IMR-90 (cell line): ENCODE measurements around the gene SLC25A22. TPM values are rescaled to one million over a fixed set of nuclear protein-coding genes. Genes with fewer than 3 reads are reported as not detected.

Experiments
- ATAC-seq: fragments of 200-7000 bp; cut with Tn5 transposase; 2 replicates; pipeline ENCODE4 v1.9.1; 2020; ENCODE audit warnings: low read depth, mild to moderate bottlenecking, moderate library complexity
- BruUV-seq: library from RNA; stranded (reverse); fragments of 400-500 nt; replicated peaks from 2 replicates; lab custom pipeline; 2021; lab: Mats Ljungman, UMichigan
- CTCF ChIA-PET: fragments of 300-600 bp; formaldehyde crosslinking; extraction: SDS; loops from one replicate; lab custom pipeline; 2021; ENCODE audit warnings: antibody characterized with exemption; lab: Yijun Ruan, JAX
- POLR2A ChIA-PET: fragments of 300-600 bp; sonication (Branson Sonifier 250); formaldehyde crosslinking; loops from one replicate; lab custom pipeline; 2022; ENCODE audit warnings: antibody characterized with exemption; ENCODE audit not compliant: unreplicated experiment; lab: Charles Lee
- DNase-seq: peaks from one replicate; pipeline ENCODE4 v3.0.0; 2013
- H2AFZ ChIP-seq: replicated peaks from 2 replicates; pipeline ENCODE3; 2013; ENCODE audit warnings: low read length, mild to moderate bottlenecking; ENCODE audit not compliant: poor library complexity
- H2AK5ac ChIP-seq: 2 replicates; pipeline ENCODE4 v1.6.1; 2013; ENCODE audit warnings: low read depth, low read length, inconsistent platforms
- H2AK9ac ChIP-seq: replicated peaks from 2 replicates; pipeline ENCODE3; 2013; ENCODE audit warnings: mild to moderate bottlenecking, low read depth, low read length, moderate library complexity; ENCODE audit not compliant: poor library complexity
- H2BK120ac ChIP-seq: 2 replicates; pipeline ENCODE4 v1.6.1; 2013; ENCODE audit warnings: low read depth, low read length, inconsistent platforms
- H2BK15ac ChIP-seq: 3 replicates; pipeline ENCODE4 v1.6.1; 2013; ENCODE audit warnings: low read depth, low read length, inconsistent platforms
- H2BK20ac ChIP-seq: 2 replicates; pipeline ENCODE4 v1.6.1; 2013; ENCODE audit warnings: low read depth, mild to moderate bottlenecking, inconsistent platforms, low read length, moderate library complexity
- H2BK5ac ChIP-seq: 2 replicates; pipeline ENCODE4 v1.6.1; 2013; ENCODE audit warnings: mild to moderate bottlenecking, low read depth, low read length, inconsistent platforms; ENCODE audit not compliant: poor library complexity, severe bottlenecking
- H3K14ac ChIP-seq: replicated peaks from 2 replicates; pipeline ENCODE4 v1.6.1; 2013; ENCODE audit warnings: low read depth, low read length, inconsistent platforms
- H3K18ac ChIP-seq: 2 replicates; pipeline ENCODE4 v1.6.1; 2013; ENCODE audit warnings: low read depth, low read length, control low read depth
- H3K23ac ChIP-seq: 2 replicates; pipeline ENCODE4 v1.6.1; 2013; ENCODE audit warnings: low read depth, low read length, inconsistent platforms
- H3K27ac ChIP-seq: 2 replicates; pipeline ENCODE4 v1.5.1; 2013; ENCODE audit warnings: mild to moderate bottlenecking, control low read depth, low read length; ENCODE audit not compliant: insufficient read depth
- H3K27me3 ChIP-seq: 2 replicates; pipeline ENCODE4 v1.6.1; 2013; ENCODE audit warnings: low read length; ENCODE audit not compliant: control insufficient read depth, insufficient read depth
- H3K36me3 ChIP-seq: 2 replicates; pipeline ENCODE4 v1.6.1; 2013; ENCODE audit warnings: low read length, mixed read lengths; ENCODE audit not compliant: control insufficient read depth, insufficient read depth
- H3K4ac ChIP-seq: 2 replicates; pipeline ENCODE4 v1.6.1; 2013; ENCODE audit warnings: low read depth, low read length, inconsistent platforms
- H3K4me1 ChIP-seq: 2 replicates; pipeline ENCODE4 v1.6.1; 2013; ENCODE audit warnings: low read length, mixed read lengths; ENCODE audit not compliant: control insufficient read depth, insufficient read depth
- H3K4me2 ChIP-seq: 2 replicates; pipeline ENCODE4 v1.6.1; 2013; ENCODE audit warnings: low read depth, mild to moderate bottlenecking, control low read depth, low read length, moderate library complexity
- H3K4me3 ChIP-seq: 2 replicates; pipeline ENCODE4 v1.5.1; 2013; ENCODE audit warnings: low read depth, mild to moderate bottlenecking, control low read depth, low read length, moderate library complexity; ENCODE audit not compliant: insufficient read depth
- H3K56ac ChIP-seq: 2 replicates; pipeline ENCODE4 v1.6.1; 2013; ENCODE audit warnings: low read length, inconsistent platforms; ENCODE audit not compliant: insufficient read depth; ENCODE audit errors: extremely low read depth
- H3K79me1 ChIP-seq, 2 experiments: 2 replicates each; pipeline ENCODE4 v1.6.1; 2013; ENCODE audit warnings: low read length in 2 of 2, inconsistent platforms in 1 of 2, low read depth in 1 of 2
- H3K9ac ChIP-seq: 2 replicates; pipeline ENCODE4 v1.6.1; 2013; ENCODE audit warnings: low read depth, low read length, control low read depth
- H3K9me1 ChIP-seq: 2 replicates; pipeline ENCODE4 v1.6.1; 2013; ENCODE audit warnings: low read length, inconsistent platforms; ENCODE audit not compliant: insufficient read depth
- H3K9me3 ChIP-seq: 2 replicates; pipeline ENCODE4 v1.6.1; 2013; ENCODE audit warnings: low read length; ENCODE audit not compliant: control insufficient read depth, insufficient read depth
- H4K20me1 ChIP-seq: 2 replicates; pipeline ENCODE4 v1.6.1; 2013; ENCODE audit warnings: low read length, inconsistent platforms; ENCODE audit not compliant: insufficient read depth
- H4K5ac ChIP-seq: 2 replicates; pipeline ENCODE4 v1.6.1; 2013; ENCODE audit warnings: mild to moderate bottlenecking, low read depth, low read length, control low read depth
- H4K8ac ChIP-seq, 2 experiments: 2 replicates each; pipeline ENCODE4 v1.6.1; 2013; ENCODE audit warnings: low read depth in 2 of 2, low read length in 2 of 2, control low read depth in 1 of 2, inconsistent platforms in 1 of 2
- H4K91ac ChIP-seq: 2 replicates; pipeline ENCODE4 v1.6.1; 2013; ENCODE audit warnings: low read depth, low read length, inconsistent platforms; ENCODE audit not compliant: insufficient read depth
- BHLHE40 ChIP-seq: fragments of 150-350 bp; IDR thresholded peaks from 2 replicates; pipeline ENCODE4 v1.6.1; 2016; ENCODE audit warnings: mild to moderate bottlenecking, low read depth, low read length
- CEBPB ChIP-seq: IDR thresholded peaks from 2 replicates; pipeline ENCODE4 v1.6.1; 2012; ENCODE audit warnings: low read depth, low read length, improper control_type of control experiment
- CHD1 ChIP-seq: IDR thresholded peaks from 2 replicates; pipeline ENCODE4 v1.6.1; 2012; ENCODE audit warnings: low read depth, low read length, improper control_type of control experiment
- CTCF ChIP-seq: conservative IDR thresholded peaks from 2 replicates; pipeline ENCODE4 v1.5.1; 2012; ENCODE audit warnings: mild to moderate bottlenecking, low read depth, low read length, improper control_type of control experiment
- ELK1 ChIP-seq: fragments of 150-350 bp; IDR thresholded peaks from 2 replicates; pipeline ENCODE4 v1.6.1; 2016; ENCODE audit warnings: low read depth, mild to moderate bottlenecking, low read length, moderate library complexity, borderline replicate concordance
- FOS ChIP-seq: fragments of 150-350 bp; IDR thresholded peaks from 2 replicates; pipeline ENCODE4 v1.6.1; 2016; ENCODE audit warnings: low read depth, low read length
- MXI1 ChIP-seq: IDR thresholded peaks from 2 replicates; pipeline ENCODE4 v1.6.1; 2012; ENCODE audit warnings: low read depth, mild to moderate bottlenecking, low read length, moderate library complexity, borderline replicate concordance
- RCOR1 ChIP-seq: IDR thresholded peaks from 2 replicates; pipeline ENCODE4 v1.6.1; 2012; ENCODE audit warnings: mild to moderate bottlenecking, low read length, improper control_type of control experiment; ENCODE audit not compliant: insufficient replicate concordance
- WGBS, 2 experiments: methylation state at CpG; one replicate each; pipeline versions ENCODE4 v1.1.5 to v1.1.7; 2013; ENCODE audit warnings: missing lambda C conversion rate in 2 of 2; ENCODE audit not compliant: insufficient read length in 1 of 2; ENCODE audit errors: extremely low coverage in 2 of 2; 5-methylcytosine and 5-hydroxymethylcytosine counted together
- dilution Hi-C: fragments of 300-500 bp; cut with HindIII; formaldehyde crosslinking; loops from one replicate; pipeline ENCODE4 v1.14.3; 2018; ENCODE audit warnings: low sequenced_read_pairs; ENCODE audit not compliant: unreplicated experiment
- in situ Hi-C: fragments of 300-500 bp; cut with MboI; formaldehyde crosslinking; loops from 3 replicates; pipeline ENCODE4 v1.14.3; 2019; ENCODE audit warnings: low sequenced_read_pairs, inconsistent platforms, mixed read lengths
- intact Hi-C: fragments of 100-400 bp; cut with micrococcal nuclease; formaldehyde crosslinking; loops from 2 replicates; pipeline ENCODE4 v1.10.0; 2022
- polyA plus RNA-seq, 3 experiments: library from polyadenylated mRNA; depleted of rRNA; stranded (reverse); fragments of >200 nt; gene quantifications; 2 replicates each; pipeline ENCODE4 v1.2.3, GENCODE V29; 2012; ENCODE audit warnings: low replicate concordance in 1 of 3
- total RNA-seq: library from RNA; depleted of rRNA; stranded (reverse); fragments of >200 nt; gene quantifications from 2 replicates; pipeline ENCODE4 v1.2.3, GENCODE V29; 2012

Gene SLC25A22
- total and polyA plus RNA-seq, 2 of the 4 experiments (the other 2 are of a cell fraction), result 8.2 to 41.3 TPM

DNA sequence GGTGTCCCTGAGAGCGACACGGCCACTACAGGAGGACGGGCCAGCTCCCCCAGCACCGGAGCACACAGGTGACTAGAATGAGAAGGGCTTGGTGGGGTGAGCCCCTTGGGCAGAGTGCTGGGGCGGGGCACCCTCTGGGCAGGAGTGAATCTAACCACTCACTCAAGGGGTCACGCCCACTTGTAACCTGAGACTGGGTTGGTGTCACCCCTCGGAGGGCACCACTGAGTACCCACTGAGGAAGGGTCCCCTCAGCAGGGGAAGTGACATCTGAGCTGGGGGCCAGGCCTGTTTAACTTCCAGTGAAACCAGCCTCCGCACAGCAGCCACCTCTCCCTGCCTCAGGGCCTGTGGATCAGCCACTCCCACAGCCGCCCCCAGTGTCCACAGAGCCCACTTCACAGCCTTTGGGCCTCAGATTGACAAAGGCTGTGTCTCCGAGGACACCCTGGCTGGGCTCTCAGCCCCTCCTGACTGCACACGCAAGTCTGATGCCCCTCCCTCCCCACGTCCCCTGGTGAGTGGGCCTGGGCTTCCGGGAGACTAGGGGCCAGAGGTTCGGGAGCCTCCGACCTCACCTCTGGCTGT lies 26.4 kb downstream of the SLC25A22 start:
- Histone ChIP-seq H2AK9ac (no peak overlapping the region), H3K4me2 (no peak overlapping the region), H3K27ac (no peak overlapping the region), H4K91ac (no peak overlapping the region), H4K8ac (no peak overlapping the region), H2BK20ac (no peak overlapping the region), H3K4me3 (no peak overlapping the region), H2BK120ac (no peak overlapping the region), H4K20me1 (peaks cover 65% of the 10 kb centered on the region), H4K5ac (no peak overlapping the region), H3K27me3 (no peaks in the 10 kb centered on the region), H3K56ac (no peak overlapping the region), H2BK5ac (no peak overlapping the region), H3K4ac (no peak overlapping the region), H2AK5ac (no peak overlapping the region), H3K4me1 (peaks cover 9% of the 10 kb centered on the region), H3K23ac (no peak overlapping the region), H3K79me1 (peaks cover 9 to 62% of the 10 kb centered on the region in 2 experiments), H3K36me3 (peaks cover 46% of the 10 kb centered on the region), H3K14ac (no peak overlapping the region), H2BK15ac (no peak overlapping the region), H2AFZ (no peak overlapping the region), H3K18ac (no peak overlapping the region), H3K9me3 (no peaks in the 10 kb centered on the region), H3K9ac (no peak overlapping the region), H3K9me1 (peaks cover 8% of the 10 kb centered on the region; the same call in 1 of the 2 replicates)
- dilution Hi-C loops (no loop called here), intact Hi-C loops (no loop called here), in situ Hi-C loops (no loop called here)
- BruUV-seq, result no TSS peak
- POLR2A ChIA-PET, result interaction anchor here (0.5 kb wide), 1 partner anchor 32 kb away, joined by 7 read pairs; no protein-coding TSS in a partner anchor
- WGBS, 2 experiments, result 91% methylated on average over 6 of the region's 15 CpGs; no CpG with 5 or more reads in 1 of the 2 experiments
- DNase-seq, result no peak
- TF ChIP-seq ELK1, result no peak
- TF ChIP-seq RCOR1, result no peak
- no peak for TF ChIP-seq CTCF
- no peak for TF ChIP-seq MXI1
- TF ChIP-seq CEBPB, result no peak
- no peak for TF ChIP-seq CHD1
- TF ChIP-seq BHLHE40, result no peak
- no peak for TF ChIP-seq FOS
- CTCF ChIA-PET, result no interaction called here
- no peak for ATAC-seq
